Measurements from ENCODE around the gene PPY.

The PPY gene

GRCh38 chr17:43928609-43929008 is 13.7 kb downstream of the PPY start:
- no peak for DNase-seq

DNA sequence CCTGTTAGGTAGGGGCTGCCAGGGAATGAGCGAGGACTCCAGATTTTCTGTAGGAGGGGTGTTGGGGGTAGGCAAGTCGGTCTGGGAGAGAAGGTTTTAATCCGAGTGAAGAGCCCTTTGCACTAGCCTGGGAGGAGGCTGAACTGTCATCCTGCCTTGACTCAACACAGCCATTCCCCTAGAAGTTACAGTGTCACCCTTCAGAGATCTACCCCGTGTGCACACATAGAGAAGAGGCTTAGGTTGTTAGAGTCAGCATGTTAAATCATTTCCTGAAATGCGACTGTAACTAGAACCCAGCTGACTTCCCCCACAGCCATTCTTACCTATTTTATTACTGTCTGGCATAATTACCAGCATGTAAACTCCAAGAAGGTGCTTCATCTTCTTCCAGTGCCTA is 14.3 kb downstream of the PPY start:
- DNase-seq: peak; percentile 28

DNA sequence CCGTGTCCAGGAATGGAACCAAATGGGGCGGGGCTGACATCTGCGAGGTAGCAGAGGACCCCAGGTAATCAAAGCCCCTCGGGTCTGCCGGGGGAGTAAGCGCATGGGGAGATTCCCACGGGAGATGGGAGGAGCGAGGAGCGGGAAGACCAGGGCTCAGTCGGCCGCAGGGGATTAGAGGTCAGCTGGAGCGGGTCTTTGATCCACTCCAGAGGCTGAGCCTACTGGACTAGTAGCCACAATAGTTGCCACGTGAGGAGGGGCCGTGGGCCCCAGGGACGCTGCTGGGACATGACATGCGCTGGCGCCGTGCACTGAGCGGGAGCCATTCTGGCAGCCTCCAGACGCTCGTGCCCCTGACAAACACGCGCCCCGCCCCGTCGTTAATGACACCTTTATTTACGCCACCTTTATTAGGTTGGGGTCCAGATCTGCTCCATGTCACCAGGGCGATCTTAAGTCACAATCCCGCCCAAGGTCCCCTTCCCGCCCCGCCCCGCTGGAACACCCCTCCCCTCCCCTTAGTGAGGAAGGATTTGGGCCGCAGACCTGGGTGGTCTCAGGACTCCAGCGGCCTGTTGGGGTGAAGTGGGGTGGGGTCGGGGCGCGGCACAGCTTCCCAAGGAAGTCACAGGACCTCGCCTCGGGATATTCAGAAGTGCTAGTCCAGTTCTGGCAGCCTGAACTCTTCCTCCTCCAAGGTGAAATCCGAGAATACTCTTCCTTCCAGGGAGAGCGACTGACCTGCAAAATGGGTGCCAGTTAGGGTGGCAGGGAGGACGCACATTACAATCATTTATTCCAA is 15.0 kb downstream of the PPY start:
- DNase-seq: no peak

DNA sequence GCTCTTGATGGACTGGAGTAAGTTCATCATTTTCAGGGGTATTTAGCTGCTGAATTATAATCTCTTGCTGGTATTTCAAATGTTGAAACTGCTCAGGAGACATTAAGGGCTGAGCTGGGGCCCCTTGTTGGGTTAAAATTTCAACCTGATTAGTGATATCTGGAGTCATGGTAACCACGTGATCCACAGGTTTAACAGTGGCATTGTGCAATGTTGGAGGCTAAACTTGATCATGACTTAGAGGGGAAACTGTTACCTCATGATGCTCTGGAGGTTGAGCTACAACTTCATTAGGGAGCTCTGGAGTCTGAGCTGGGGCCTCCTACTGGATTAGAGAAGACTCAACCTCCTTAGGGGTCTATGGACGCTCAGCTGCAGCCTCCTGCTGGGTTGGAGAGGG is 17.7 kb downstream of the PPY start:
- no peak for DNase-seq

DNA sequence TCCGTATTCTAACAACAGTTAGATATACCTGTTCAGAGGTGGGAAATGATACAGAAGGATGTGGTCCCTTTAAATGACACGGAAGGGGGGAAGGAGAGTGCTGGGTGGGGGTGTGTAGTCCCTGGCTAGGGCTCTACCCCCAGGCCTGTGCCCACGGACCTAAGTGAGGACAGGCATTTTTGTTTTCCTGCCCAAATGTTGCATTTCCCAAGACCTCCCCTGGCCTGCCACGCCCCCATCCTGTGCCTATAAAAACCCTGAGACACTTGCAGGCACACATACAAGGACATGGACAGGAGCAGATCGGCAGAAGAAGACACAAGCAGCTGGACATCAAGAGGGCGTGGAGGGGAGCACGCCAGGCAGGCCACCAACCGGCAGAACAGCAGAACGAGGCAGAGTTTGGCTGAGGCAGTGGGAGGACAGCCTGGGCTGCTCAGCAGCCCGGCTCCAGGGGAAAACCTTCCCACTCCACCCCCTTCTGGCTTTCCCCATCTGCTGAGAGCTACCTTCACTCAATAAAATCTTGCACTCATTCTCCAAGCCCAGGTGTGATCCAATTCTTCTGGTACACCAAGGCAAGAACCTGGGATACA is 21.7 kb downstream of the PPY start:
- DNase-seq: no peak

DNA sequence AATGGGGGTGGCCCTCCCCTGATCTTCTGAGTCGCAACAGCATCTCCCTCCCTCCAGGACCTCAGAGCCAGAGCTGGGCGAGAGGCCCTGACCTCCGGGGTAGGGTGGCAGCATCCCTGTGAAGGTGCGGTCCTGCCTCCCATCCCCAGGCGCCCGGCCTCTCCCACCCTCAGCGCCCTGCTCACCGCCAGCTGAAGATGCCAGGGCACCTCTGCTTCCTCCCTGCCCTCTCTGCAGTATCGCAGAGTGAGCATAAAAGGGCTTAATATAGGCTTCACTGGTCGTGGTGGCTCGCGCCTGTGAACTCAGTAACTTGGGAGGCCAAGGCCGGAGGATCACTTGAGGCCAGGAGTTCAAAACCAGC is 24.3 kb downstream of the PPY start:
- DNase-seq: no peak

DNA sequence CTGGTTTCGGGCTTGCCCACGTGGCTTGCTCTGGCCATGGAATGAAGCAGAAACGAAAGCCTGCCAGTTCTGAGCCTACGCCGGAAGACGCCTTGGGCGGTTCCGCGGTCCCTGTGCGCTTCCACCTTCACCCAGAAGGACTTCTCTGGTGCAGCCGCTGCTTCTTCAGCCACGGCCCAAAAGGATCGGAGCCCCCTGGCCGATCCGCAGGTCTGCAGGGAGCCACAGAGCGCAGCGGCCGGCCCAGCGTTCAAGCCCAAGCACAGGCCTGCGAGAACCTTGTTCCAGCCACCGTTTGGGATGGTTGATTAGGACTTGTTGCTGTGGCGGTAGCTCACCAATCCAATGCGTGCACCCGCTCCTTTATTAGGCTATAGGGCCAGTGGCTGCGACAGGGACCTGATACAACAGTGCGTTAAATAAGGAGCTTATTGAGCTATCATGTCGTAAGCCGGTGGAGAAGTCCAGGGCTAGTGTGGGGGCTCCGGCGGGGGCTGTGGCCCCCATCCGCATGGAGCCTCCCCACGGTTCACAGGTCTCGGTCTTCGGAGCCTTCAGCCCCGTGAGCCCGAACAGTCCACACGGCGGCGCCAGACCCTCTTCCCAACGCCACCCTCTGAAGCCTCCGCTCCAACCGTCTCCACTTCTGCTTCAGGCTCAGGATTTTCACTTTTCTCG is 24.8 kb downstream of the PPY start:
- DNase-seq: peak; percentile 55

GRCh38 chr17:43917016-43917347 is 25.3 kb downstream of the PPY start:
- DNase-seq: no peak

DNA sequence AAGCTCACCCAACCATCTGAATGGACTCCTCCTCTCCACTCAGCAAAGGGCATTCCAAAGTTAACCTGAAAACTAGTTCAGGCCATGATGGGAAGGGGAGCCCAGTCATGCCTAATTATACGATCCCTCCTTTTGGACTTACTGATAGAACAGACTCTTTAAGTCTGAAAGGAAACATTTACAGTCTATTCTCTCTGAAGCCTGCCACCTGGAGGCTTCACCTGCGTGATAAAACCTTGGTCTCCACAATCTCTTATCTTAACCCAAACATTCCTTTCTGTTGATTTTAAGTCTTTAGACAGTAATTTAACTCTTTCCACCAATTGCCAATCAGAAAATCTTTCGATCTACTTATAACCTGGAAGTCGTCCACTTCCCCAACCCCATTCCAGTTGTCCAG is 25.9 kb downstream of the PPY start:
- no peak for DNase-seq

- no peak for DNase-seq
These were observed 26.7 kb downstream of the PPY start for GRCh38 chr17:43915559-43915958.

DNA sequence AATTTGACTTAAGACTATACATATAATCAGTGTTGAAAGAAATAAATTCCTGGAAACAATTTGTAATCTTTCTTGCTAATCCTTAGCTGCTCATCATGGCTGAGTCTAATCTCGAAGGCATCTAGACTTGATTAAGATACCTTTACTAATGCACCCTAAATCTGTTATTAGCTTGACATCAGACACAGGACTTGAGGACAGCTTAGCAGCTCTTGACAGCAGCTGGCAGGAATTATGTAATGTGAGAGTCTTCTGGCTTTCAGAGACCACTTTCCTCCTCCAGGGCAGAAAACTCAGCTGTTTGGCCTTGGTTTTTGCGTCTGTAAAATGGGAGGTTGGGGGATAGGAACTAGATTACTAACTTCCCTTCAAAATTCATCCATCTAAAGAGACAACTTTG is 27.8 kb downstream of the PPY start:
- no peak for DNase-seq

- DNase-seq: no peak
These were observed 28.7 kb downstream of the PPY start for GRCh38 chr17:43913584-43913983.

DNA sequence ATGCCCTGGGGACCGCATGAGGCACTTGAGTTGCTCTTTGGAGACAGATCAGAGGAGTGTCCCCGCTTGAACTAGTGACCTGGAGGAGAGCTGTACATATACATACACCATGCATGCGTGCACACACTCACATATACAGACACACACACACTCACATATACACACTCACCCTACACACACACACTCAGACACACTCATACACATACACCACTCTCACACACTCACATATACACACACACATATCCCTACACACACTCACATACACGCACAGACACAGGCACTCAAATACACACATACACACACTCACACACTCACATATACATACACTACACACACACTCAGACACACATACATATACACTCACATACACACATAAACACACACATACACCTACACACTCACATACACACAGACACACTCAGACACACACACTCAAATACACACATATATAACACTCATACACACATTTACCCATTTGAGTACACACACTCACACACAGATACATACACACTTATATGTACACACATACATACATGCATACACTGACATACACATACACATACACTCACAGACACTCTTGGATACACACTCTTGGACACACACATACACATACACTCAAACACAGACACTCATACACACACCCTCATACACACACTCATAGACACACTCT is 29.5 kb downstream of the PPY start:
- no peak for DNase-seq

DNA sequence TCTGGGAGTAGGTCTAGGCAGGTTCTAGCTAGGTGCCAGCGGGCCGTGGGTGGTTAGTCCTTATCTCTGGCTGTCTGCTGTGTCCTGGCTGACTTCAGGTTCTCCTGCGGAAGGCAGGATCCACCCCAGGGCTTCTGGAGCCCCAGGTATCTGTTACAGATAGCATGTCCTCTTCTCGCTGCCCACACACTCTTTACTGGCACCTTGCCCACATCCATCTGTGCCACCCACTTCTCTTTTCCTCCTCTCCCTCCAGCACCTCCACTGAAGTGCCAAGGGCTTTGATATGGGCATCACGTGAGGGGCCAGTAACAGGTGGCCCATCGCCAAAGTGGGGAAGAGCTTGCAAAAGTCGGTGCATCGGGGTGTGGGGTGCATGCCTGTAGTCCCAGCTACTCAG is 30.4 kb downstream of the PPY start:
- DNase-seq: no peak

- no peak for DNase-seq
These were observed 32.6 kb downstream of the PPY start for GRCh38 chr17:43909537-43910231.

DNA sequence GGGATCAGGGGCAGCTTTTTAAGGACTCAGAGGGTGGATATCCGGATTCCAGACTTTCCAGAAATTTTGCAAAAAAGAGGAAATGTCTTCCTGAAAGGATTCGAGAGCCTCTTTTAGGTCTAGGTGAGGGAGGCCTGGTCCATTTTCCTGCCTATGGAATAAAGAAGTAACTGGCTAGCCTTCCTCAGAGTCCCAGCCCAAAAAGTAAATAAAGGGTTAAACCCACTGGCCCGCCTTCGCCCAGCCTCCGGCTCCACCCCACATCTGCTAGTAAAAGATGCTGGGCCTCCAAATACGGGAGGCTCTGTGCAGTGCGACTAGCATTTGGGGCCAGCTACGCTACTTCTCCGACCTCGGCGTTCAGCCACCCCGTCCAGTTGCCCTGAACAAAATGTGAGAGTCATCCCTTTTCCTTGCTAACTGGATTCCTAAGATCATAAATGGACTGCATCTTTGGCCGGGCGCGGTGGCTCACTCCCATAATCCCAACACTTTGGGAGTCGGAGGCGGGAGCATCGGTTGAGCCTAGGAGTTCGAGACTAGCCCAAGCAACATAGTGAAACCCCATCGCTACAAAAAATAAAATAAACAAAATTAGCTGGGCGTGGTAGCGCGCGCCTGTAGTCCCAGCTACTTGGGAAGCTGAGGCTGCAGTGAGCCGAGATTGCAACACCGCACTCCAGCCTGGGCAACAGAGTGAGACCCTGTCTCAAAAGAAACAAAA is 34.1 kb downstream of the PPY start:
- no peak for DNase-seq

- no peak for DNase-seq
These were observed 34.8 kb downstream of the PPY start, which contains the start of gene MPP2 for GRCh38 chr17:43907425-43907981. MPP2 (minus strand) TSS chr17:43907536; CDS start chr17:43904460, 3,076 bp downstream.

GRCh38 chr17:43906951-43907424 is 35.3 kb downstream of the PPY start:
- DNase-seq: no peak

GRCh38 chr17:43905985-43906852 is 36.1 kb downstream of the PPY start:
- no peak for DNase-seq

GRCh38 chr17:43905400-43905984 is 36.8 kb downstream of the PPY start:
- no peak for DNase-seq

Measured in inflammatory macrophage treated with lipopolysaccharide for 4 hours (primary cell).